Nephron (organoid): ENCODE data around the gene SEMA3A.
"Not testable (repeated sequence)": the region's sequence is repeated elsewhere in the genome, so short reads cannot be mapped to it uniquely, and the experiment has no call there.

Experiments used
- H3K27ac Mint-ChIP-seq, 3 experiments: 2 replicates each; pipeline ENCODE4 v1.8.0; 2020; ENCODE audit warnings: mixed read lengths in 3 of 3, mild to moderate bottlenecking in 2 of 3, moderate library complexity in 1 of 3
- H3K27me3 Mint-ChIP-seq: 2 replicates; pipeline ENCODE4 v1.8.0; 2021; ENCODE audit warnings: low read depth, mild to moderate bottlenecking, moderate library complexity, mixed read lengths
- H3K36me3 Mint-ChIP-seq: 2 replicates; pipeline ENCODE4 v1.8.0; 2020; ENCODE audit warnings: low read depth, mixed read lengths
- H3K4me1 Mint-ChIP-seq: 2 replicates; pipeline ENCODE4 v1.8.0; 2020; ENCODE audit warnings: mixed read lengths
- H3K4me3 Mint-ChIP-seq, 3 experiments: 2 replicates each; pipeline ENCODE4 v1.8.0; 2020; ENCODE audit warnings: mild to moderate bottlenecking in 3 of 3, mixed read lengths in 3 of 3, moderate library complexity in 2 of 3
- H3K9me3 Mint-ChIP-seq: 2 replicates; pipeline ENCODE4 v1.8.0; 2020; ENCODE audit warnings: mixed read lengths
- CTCF ChIP-seq, 3 experiments: fragments of 200-600 bp; sonication (generic); IDR thresholded peaks; one replicate each; pipeline ENCODE4 v1.5.0; 2021; ENCODE audit warnings: antibody characterized with exemption in 3 of 3; ENCODE audit not compliant: unreplicated experiment in 3 of 3

SEMA3A gene

GRCh38 chr7:84218681-84219080 is 24.1 kb upstream of the SEMA3A start:
- Mint-ChIP-seq H3K4me1 (peaks cover 5% of the 10 kb centered on the region), H3K4me3 (no peak overlapping the region), H3K27ac (no peak overlapping the region), H3K36me3 (no peaks in the 10 kb centered on the region), H3K27me3 (no peaks in the 10 kb centered on the region), H3K9me3 (peaks cover 4% of the 10 kb centered on the region)
- TF ChIP-seq CTCF (IDR thresholded peaks at IDR 0.05; ENCODE audit: unreplicated experiment in 3 of 3), result no peak

- no peaks in the 10 kb centered on the region for H3K27me3 Mint-ChIP-seq
- no peak for TF ChIP-seq CTCF (IDR thresholded peaks at IDR 0.05; ENCODE audit: unreplicated experiment in 3 of 3)
- H3K36me3 Mint-ChIP-seq, result no peaks in the 10 kb centered on the region
- peaks cover 5% of the 10 kb centered on the region for H3K4me1 Mint-ChIP-seq
- H3K9me3 Mint-ChIP-seq, result peaks cover 4% of the 10 kb centered on the region
- no peak overlapping the region for H3K4me3 Mint-ChIP-seq
- no peak overlapping the region for H3K27ac Mint-ChIP-seq
These were observed 21.9 kb upstream of the SEMA3A start for GRCh38 chr7:84216472-84216871.

- not testable (repeated sequence) for H3K4me3 Mint-ChIP-seq, H3K4me1 Mint-ChIP-seq, H3K27me3 Mint-ChIP-seq, H3K36me3 Mint-ChIP-seq, H3K27ac Mint-ChIP-seq, H3K9me3 Mint-ChIP-seq
These were observed 20.2 kb upstream of the SEMA3A start for GRCh38 chr7:84214757-84215156.

- H3K27ac Mint-ChIP-seq, result no peak overlapping the region
- H3K9me3 Mint-ChIP-seq, result no peaks in the 10 kb centered on the region
- H3K27me3 Mint-ChIP-seq, result no peaks in the 10 kb centered on the region
- H3K36me3 Mint-ChIP-seq, result no peaks in the 10 kb centered on the region
- H3K4me3 Mint-ChIP-seq, result no peak overlapping the region
- no peak for TF ChIP-seq CTCF (IDR thresholded peaks at IDR 0.05; ENCODE audit: unreplicated experiment in 3 of 3)
- no peaks in the 10 kb centered on the region for H3K4me1 Mint-ChIP-seq
These were observed 15.7 kb upstream of the SEMA3A start for GRCh38 chr7:84210301-84210700.

GRCh38 chr7:84209006-84209405 is 14.4 kb upstream of the SEMA3A start:
- no peak for TF ChIP-seq CTCF (IDR thresholded peaks at IDR 0.05; ENCODE audit: unreplicated experiment in 3 of 3)
- Mint-ChIP-seq H3K9me3 (no peaks in the 10 kb centered on the region), H3K36me3 (no peaks in the 10 kb centered on the region)

GRCh38 chr7:84207615-84208014 is 13.0 kb upstream of the SEMA3A start:
- no peaks in the 10 kb centered on the region for H3K27me3 Mint-ChIP-seq
- no peak for TF ChIP-seq CTCF (IDR thresholded peaks at IDR 0.05; ENCODE audit: unreplicated experiment in 3 of 3)
- no peak overlapping the region for H3K4me3 Mint-ChIP-seq
- H3K36me3 Mint-ChIP-seq, result no peaks in the 10 kb centered on the region
- no peak overlapping the region for H3K27ac Mint-ChIP-seq
- H3K9me3 Mint-ChIP-seq, result no peaks in the 10 kb centered on the region
- no peaks in the 10 kb centered on the region for H3K4me1 Mint-ChIP-seq

More at GRCh38 chr7:84209006-84209405, 14.4 kb upstream of the SEMA3A start:
- H3K4me1 Mint-ChIP-seq, result no peaks in the 10 kb centered on the region
- no peak overlapping the region for H3K27ac Mint-ChIP-seq
- H3K4me3 Mint-ChIP-seq, result no peak overlapping the region
- no peaks in the 10 kb centered on the region for H3K27me3 Mint-ChIP-seq
